HG02642 (cell line): ENCODE data around the gene INPP4B.

Experiments
- ATAC-seq: cut with Tn5 transposase; IDR thresholded peaks from one replicate; pipeline ENCODE4 v1.9.1; 2021; ENCODE audit warnings: mild to moderate bottlenecking; ENCODE audit not compliant: unreplicated experiment, poor library complexity

The INPP4B gene

GRCh38 chr4:142365391-142365790, 480.7 kb downstream of the INPP4B start:
- ATAC-seq: no peak

GRCh38 chr4:142363686-142364085, 482.4 kb downstream of the INPP4B start:
- no peak for ATAC-seq

GRCh38 chr4:142361981-142362380, 484.1 kb downstream of the INPP4B start:
- ATAC-seq: no peak

GRCh38 chr4:142360657-142361056, 485.4 kb downstream of the INPP4B start:
- no peak for ATAC-seq

- no peak for ATAC-seq
Measured at GRCh38 chr4:142358656-142359055, 487.4 kb downstream of the INPP4B start.

- no peak for ATAC-seq
Measured at GRCh38 chr4:142356801-142357200, 489.3 kb downstream of the INPP4B start.

- ATAC-seq: no peak
Measured at GRCh38 chr4:142356118-142356759, 489.9 kb downstream of the INPP4B start.

GRCh38 chr4:142355421-142355930, 490.6 kb downstream of the INPP4B start:
- no peak for ATAC-seq

- no peak for ATAC-seq
Measured at GRCh38 chr4:142354794-142355420, 491.2 kb downstream of the INPP4B start.

- no peak for ATAC-seq
Measured at GRCh38 chr4:142354041-142354440, 492.1 kb downstream of the INPP4B start.

GRCh38 chr4:142353149-142353738, 492.9 kb downstream of the INPP4B start:
- ATAC-seq: no peak

- no peak for ATAC-seq
Measured at GRCh38 chr4:142352712-142353111, 493.4 kb downstream of the INPP4B start.

GRCh38 chr4:142351958-142352357, 494.1 kb downstream of the INPP4B start:
- no peak for ATAC-seq

GRCh38 chr4:142350871-142351270, 495.2 kb downstream of the INPP4B start:
- no peak for ATAC-seq

GRCh38 chr4:142348613-142349021, 497.5 kb downstream of the INPP4B start:
- ATAC-seq: no peak

GRCh38 chr4:142347241-142347640, 498.9 kb downstream of the INPP4B start:
- ATAC-seq: no peak

GRCh38 chr4:142345924-142346323, 500.2 kb downstream of the INPP4B start:
- no peak for ATAC-seq

- no peak for ATAC-seq
Measured at GRCh38 chr4:142341268-142341667, 504.8 kb downstream of the INPP4B start.

- no peak for ATAC-seq
Measured at GRCh38 chr4:142339053-142339452, 507.0 kb downstream of the INPP4B start.

- no peak for ATAC-seq
Measured at GRCh38 chr4:142336251-142336934, 509.7 kb downstream of the INPP4B start.

- ATAC-seq: no peak
Measured at GRCh38 chr4:142334931-142335330, 511.2 kb downstream of the INPP4B start.
